A673 (cell line): ENCODE measurements around the gene DLG2.

Experiments
- EZH2 ChIP-seq: fragments of 200-600 bp; sonication (generic); IDR thresholded peaks from 2 replicates; pipeline ENCODE4 v1.6.1; 2017; ENCODE audit warnings: borderline replicate concordance, low read depth, mild to moderate bottlenecking, mixed read lengths, antibody characterized with exemption, low read length; ENCODE audit not compliant: poor library complexity, severe bottlenecking
- TF ChIP-seq, protein P1 (sequence below): fragments of 300-800, 200-600 bp; sonication (generic); conservative IDR thresholded peaks from 2 replicates; pipeline ENCODE4 v1.5.1; 2017; ENCODE audit warnings: low read depth, mild to moderate bottlenecking, antibody characterized with exemption, low read length, moderate library complexity, mixed read lengths

DNA sequence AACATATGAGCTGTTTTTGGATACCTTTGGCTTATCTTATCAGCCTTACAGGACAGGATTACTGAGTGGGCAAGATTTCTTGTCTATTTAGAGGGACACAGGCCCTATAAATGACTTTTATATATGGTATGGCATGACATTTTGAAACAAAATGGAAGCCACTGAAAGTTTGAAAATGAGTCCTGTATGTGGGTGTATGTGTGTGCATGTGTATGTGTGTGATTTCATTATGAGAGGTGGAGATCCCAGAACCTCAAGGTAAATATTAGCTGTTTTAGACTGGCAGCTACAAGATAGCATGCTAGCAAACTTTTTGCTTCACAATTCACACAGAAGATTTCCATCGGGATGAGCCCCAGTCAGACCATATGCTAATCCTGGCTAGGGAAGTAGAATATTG lies 1370.5 kb downstream of the DLG2 start:
- TF ChIP-seq, protein P1, sequence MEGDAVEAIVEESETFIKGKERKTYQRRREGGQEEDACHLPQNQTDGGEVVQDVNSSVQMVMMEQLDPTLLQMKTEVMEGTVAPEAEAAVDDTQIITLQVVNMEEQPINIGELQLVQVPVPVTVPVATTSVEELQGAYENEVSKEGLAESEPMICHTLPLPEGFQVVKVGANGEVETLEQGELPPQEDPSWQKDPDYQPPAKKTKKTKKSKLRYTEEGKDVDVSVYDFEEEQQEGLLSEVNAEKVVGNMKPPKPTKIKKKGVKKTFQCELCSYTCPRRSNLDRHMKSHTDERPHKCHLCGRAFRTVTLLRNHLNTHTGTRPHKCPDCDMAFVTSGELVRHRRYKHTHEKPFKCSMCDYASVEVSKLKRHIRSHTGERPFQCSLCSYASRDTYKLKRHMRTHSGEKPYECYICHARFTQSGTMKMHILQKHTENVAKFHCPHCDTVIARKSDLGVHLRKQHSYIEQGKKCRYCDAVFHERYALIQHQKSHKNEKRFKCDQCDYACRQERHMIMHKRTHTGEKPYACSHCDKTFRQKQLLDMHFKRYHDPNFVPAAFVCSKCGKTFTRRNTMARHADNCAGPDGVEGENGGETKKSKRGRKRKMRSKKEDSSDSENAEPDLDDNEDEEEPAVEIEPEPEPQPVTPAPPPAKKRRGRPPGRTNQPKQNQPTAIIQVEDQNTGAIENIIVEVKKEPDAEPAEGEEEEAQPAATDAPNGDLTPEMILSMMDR, result no peak
- no peak for TF ChIP-seq EZH2
